GM23248 (cell line): Measurements from ENCODE around the gene ABL2.

Experiments used
- EZH2 ChIP-seq: fragments of 200-600 bp; sonication (generic); IDR thresholded peaks from 2 replicates; pipeline ENCODE4 v1.6.1; 2018; ENCODE audit warnings: antibody characterized with exemption, mild to moderate bottlenecking; ENCODE audit not compliant: insufficient read depth, poor library complexity, severe bottlenecking
- EZH2phosphoT487 ChIP-seq: fragments of 200-600 bp; sonication (generic); IDR thresholded peaks from 2 replicates; pipeline ENCODE4 v1.6.1; 2018; ENCODE audit warnings: antibody characterized with exemption, moderate library complexity, mild to moderate bottlenecking, low read depth; ENCODE audit not compliant: insufficient read depth

DNA sequence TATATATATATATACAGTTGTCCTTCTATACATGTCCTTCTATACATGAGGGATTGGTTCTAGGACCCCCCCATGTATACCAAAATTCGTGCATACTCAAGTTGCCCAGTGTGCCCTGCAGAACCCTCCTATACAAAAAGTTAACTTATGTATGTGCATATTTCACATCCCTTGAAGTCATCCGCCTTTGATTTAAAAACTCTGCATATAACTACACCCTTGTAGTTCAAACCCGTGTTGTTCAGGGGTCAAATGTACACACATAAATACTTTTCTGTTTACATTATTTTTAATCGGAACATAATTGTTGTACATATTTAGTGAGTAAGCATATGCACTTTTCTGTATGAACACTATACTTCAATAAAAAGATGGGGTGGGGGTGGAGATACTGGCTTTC lies 7.7 kb upstream of the ABL2 start:
- TF ChIP-seq EZH2phosphoT487, result no peak
- no peak for TF ChIP-seq EZH2
